H1 (cell line): ENCODE results near the gene ING5. TPM values are rescaled to one million over a fixed set of nuclear protein-coding genes. Genes with fewer than 3 reads are reported as not detected.
A peak's percentile ranks its signal among the peaks of the same experiment; 100 is the strongest.

Source experiments
- CTCF ChIA-PET: fragments of 300-600 bp; sonication (Branson Sonifier 250); formaldehyde crosslinking; loops from one replicate; lab custom pipeline; 2021; ENCODE audit not compliant: partially characterized antibody; lab: Charles Lee
- POLR2A ChIA-PET: fragments of 300-600 bp; sonication (Branson Sonifier 250); formaldehyde crosslinking; loops from one replicate; lab custom pipeline; 2021; ENCODE audit warnings: inconsistent platforms; ENCODE audit not compliant: partially characterized antibody; lab: Charles Lee
- DNase-seq, 2 experiments: peaks; one replicate each; pipeline versions ENCODE4 v3.0.0 to v3.0.0-alpha.2; 2010 to 2022; ENCODE audit warnings: low spot score in 2 of 2, low read depth in 1 of 2, mixed read lengths in 1 of 2
- FAIRE-seq: peaks from 2 replicates; lab custom pipeline; 2011; peaks lifted over from hg19 to GRCh38; lab: Jason Lieb, UNC
- H2AFZ ChIP-seq: 2 replicates; pipeline ENCODE4 v1.8.1; 2012; ENCODE audit warnings: low read length, inconsistent platforms
- H2AK5ac ChIP-seq: 2 replicates; pipeline ENCODE4 v1.6.1; 2013; ENCODE audit warnings: low read depth, low read length
- H2BK120ac ChIP-seq: replicated peaks from 2 replicates; pipeline ENCODE3; 2013; ENCODE audit warnings: low read depth, low read length, inconsistent platforms
- H2BK12ac ChIP-seq: 2 replicates; pipeline ENCODE4 v1.6.1; 2013; ENCODE audit warnings: low read depth, low read length
- H2BK15ac ChIP-seq: 2 replicates; pipeline ENCODE4 v1.6.1; 2013; ENCODE audit warnings: low read length
- H2BK20ac ChIP-seq: 2 replicates; pipeline ENCODE4 v1.6.1; 2013; ENCODE audit warnings: low read length
- H2BK5ac ChIP-seq: 2 replicates; pipeline ENCODE4 v1.6.1; 2013; ENCODE audit warnings: low read depth, low read length
- H3K14ac ChIP-seq: 2 replicates; pipeline ENCODE4 v1.6.1; 2013; ENCODE audit warnings: inconsistent platforms; ENCODE audit not compliant: insufficient read length
- H3K18ac ChIP-seq: 2 replicates; pipeline ENCODE4 v1.6.1; 2013; ENCODE audit warnings: low read length; ENCODE audit errors: extremely low read depth
- H3K23ac ChIP-seq: 2 replicates; pipeline ENCODE4 v1.6.1; 2013; ENCODE audit warnings: inconsistent platforms; ENCODE audit not compliant: insufficient read length
- H3K23me2 ChIP-seq: 2 replicates; pipeline ENCODE4 v1.6.1; 2013; ENCODE audit warnings: low read depth, low read length
- H3K27ac ChIP-seq: 2 replicates; pipeline ENCODE4 v1.6.1; 2011; ENCODE audit warnings: low read depth, low read length, inconsistent platforms
- H3K27me3 ChIP-seq, 4 experiments: replicated peaks in 1 of 4; 1 replicate in 1 of 4; 2 replicates in 3 of 4; pipeline versions ENCODE4 v1.6.1 to v1.8.1; 2011 to 2013; ENCODE audit warnings: low read length in 3 of 4, mild to moderate bottlenecking in 3 of 4, inconsistent platforms in 2 of 4, mixed read lengths in 2 of 4, moderate library complexity in 1 of 4; ENCODE audit not compliant: control insufficient read depth in 3 of 4, insufficient read depth in 3 of 4; ENCODE audit errors: extremely low read depth in 1 of 4
- H3K36me3 ChIP-seq, 4 experiments: 2 replicates each; pipeline versions ENCODE4 v1.6.1 to v1.8.1; 2011 to 2013; ENCODE audit warnings: mild to moderate bottlenecking in 4 of 4, low read length in 3 of 4, moderate library complexity in 2 of 4, control low read depth in 1 of 4, inconsistent platforms in 1 of 4; ENCODE audit not compliant: insufficient read depth in 4 of 4, control insufficient read depth in 2 of 4
- H3K4ac ChIP-seq: replicated peaks from 2 replicates; pipeline ENCODE3; 2013; ENCODE audit warnings: low read length, low read depth, mixed read lengths, inconsistent platforms; ENCODE audit not compliant: insufficient read length
- H3K4me1 ChIP-seq, 4 experiments: replicated peaks in 1 of 4; 1 replicate in 1 of 4; 2 replicates in 3 of 4; pipeline versions ENCODE4 v1.6.1 to v1.8.1; 2011 to 2013; ENCODE audit warnings: low read length in 3 of 4, inconsistent platforms in 2 of 4, mixed read lengths in 1 of 4; ENCODE audit not compliant: insufficient read depth in 4 of 4, control insufficient read depth in 3 of 4
- H3K4me2 ChIP-seq, 2 experiments: 2 replicates each; pipeline versions ENCODE4 v1.6.1 to v1.8.1; 2011 to 2013; ENCODE audit warnings: low read depth in 2 of 2, low read length in 2 of 2, control low read depth in 1 of 2, inconsistent platforms in 1 of 2, mild to moderate bottlenecking in 1 of 2; ENCODE audit not compliant: insufficient read depth in 1 of 2
- H3K4me3 ChIP-seq, 4 experiments: fragments of 200-600, 300-600 bp in 1 of 4; sonication (generic), shearing (Covaris generic), sonication (Bioruptor Twin) in 1 of 4; 2 replicates each; pipeline versions ENCODE4 v1.5.1 to v1.8.1; 2011 to 2016; ENCODE audit warnings: low read length in 4 of 4, low read depth in 3 of 4, control low read depth in 2 of 4, inconsistent platforms in 2 of 4, mild to moderate bottlenecking in 2 of 4, mixed read lengths in 1 of 4, moderate library complexity in 1 of 4; ENCODE audit not compliant: insufficient read depth in 2 of 4; ENCODE audit errors: extremely low read depth in 1 of 4
- H3K56ac ChIP-seq: replicated peaks from 2 replicates; pipeline ENCODE3; 2013; ENCODE audit warnings: low read depth, mild to moderate bottlenecking, mixed read lengths, low read length, inconsistent platforms; ENCODE audit not compliant: insufficient read length
- H3K79me1 ChIP-seq: 2 replicates; pipeline ENCODE4 v1.6.1; 2013; ENCODE audit warnings: low read depth, low read length, control low read depth
- H3K79me2 ChIP-seq, 2 experiments: 2 replicates each; pipeline versions ENCODE4 v1.6.1 to v1.8.1; 2012 to 2013; ENCODE audit warnings: low read length in 2 of 2, mild to moderate bottlenecking in 2 of 2, inconsistent platforms in 1 of 2; ENCODE audit not compliant: insufficient read depth in 2 of 2, control insufficient read depth in 1 of 2
- H3K9ac ChIP-seq, 4 experiments: replicated peaks in 1 of 4; 1 replicate in 1 of 4; 2 replicates in 3 of 4; pipeline versions ENCODE4 v1.6.1 to v1.8.1; 2011 to 2013; ENCODE audit warnings: low read depth in 3 of 4, low read length in 3 of 4, control low read depth in 2 of 4, mild to moderate bottlenecking in 2 of 4, moderate library complexity in 2 of 4, inconsistent platforms in 1 of 4; ENCODE audit errors: extremely low read depth in 1 of 4
- H3K9me3 ChIP-seq, 2 experiments: 2 replicates each; pipeline versions ENCODE4 v1.6.1 to v1.8.1; 2012 to 2013; ENCODE audit warnings: mild to moderate bottlenecking in 2 of 2, moderate library complexity in 2 of 2, control low read depth in 1 of 2, inconsistent platforms in 1 of 2, low read depth in 1 of 2, low read length in 1 of 2, mixed read lengths in 1 of 2; ENCODE audit not compliant: insufficient read depth in 2 of 2
- H4K20me1 ChIP-seq, 2 experiments: replicated peaks in 1 of 2; 2 replicates each; pipeline versions ENCODE3 to v1.8.1; 2011 to 2013; ENCODE audit warnings: inconsistent platforms in 2 of 2, low read length in 2 of 2, mild to moderate bottlenecking in 1 of 2; ENCODE audit not compliant: insufficient read depth in 2 of 2, control insufficient read depth in 1 of 2
- H4K5ac ChIP-seq: 2 replicates; pipeline ENCODE4 v1.6.1; 2013; ENCODE audit warnings: low read length, low read depth, mixed read lengths, inconsistent platforms; ENCODE audit not compliant: insufficient read length
- H4K8ac ChIP-seq: 2 replicates; pipeline ENCODE4 v1.8.0; 2013; ENCODE audit warnings: mild to moderate bottlenecking, moderate library complexity, low read length, inconsistent platforms; ENCODE audit not compliant: insufficient read depth; ENCODE audit errors: extremely low read depth
- H4K91ac ChIP-seq: replicated peaks from 2 replicates; pipeline ENCODE3; 2013; ENCODE audit warnings: low read length, mixed read lengths, inconsistent platforms; ENCODE audit not compliant: insufficient read length
- HDAC2 ChIP-seq, 2 experiments: fragments of 300-600 bp in 1 of 2; sonication (generic) in 1 of 2; IDR thresholded peaks; 2 replicates each; pipeline ENCODE4 v1.6.1; 2011 to 2012; ENCODE audit warnings: low read depth in 2 of 2, low read length in 2 of 2, mild to moderate bottlenecking in 2 of 2, moderate library complexity in 2 of 2, borderline replicate concordance in 1 of 2, inconsistent platforms in 1 of 2
- KDM1A ChIP-seq: fragments of 200-600, 300-600 bp; sonication (generic); IDR thresholded peaks from 2 replicates; pipeline ENCODE4 v1.7.1; 2016; ENCODE audit warnings: mild to moderate bottlenecking, low read length, borderline replicate concordance
- NANOG ChIP-seq: IDR thresholded peaks from 2 replicates; pipeline ENCODE4 v1.6.1; 2011; ENCODE audit warnings: low read length, low read depth, mild to moderate bottlenecking, inconsistent platforms; ENCODE audit not compliant: insufficient read depth, poor library complexity, severe bottlenecking
- POLR2AphosphoS5 ChIP-seq: IDR thresholded peaks from 2 replicates; pipeline ENCODE4 v1.6.1; 2011; ENCODE audit warnings: low read depth, low read length
- TAF1 ChIP-seq: IDR thresholded peaks from 2 replicates; pipeline ENCODE4 v1.6.1; 2011; ENCODE audit warnings: mild to moderate bottlenecking, low read depth, low read length
- ZNF274 ChIP-seq: IDR thresholded peaks from 2 replicates; pipeline ENCODE4 v1.7.0; 2012; ENCODE audit warnings: low read length, borderline replicate concordance; ENCODE audit errors: extremely low read depth
- WGBS, 2 experiments: shearing (Covaris generic) in 1 of 2; methylation state at CpG; one replicate each; pipeline versions ENCODE4 v1.1.6 to v1.1.7; 2013 to 2015; ENCODE audit warnings: low lambda C conversion rate in 2 of 2, mixed read lengths in 2 of 2, inconsistent platforms in 1 of 2, low coverage in 1 of 2, missing lambda C conversion rate in 1 of 2; ENCODE audit not compliant: insufficient replicate concordance in 2 of 2, insufficient coverage in 1 of 2, insufficient read length in 1 of 2; ENCODE audit errors: extremely low coverage in 1 of 2, missing lambda C conversion rate in 1 of 2; 5-methylcytosine and 5-hydroxymethylcytosine counted together
- polyA plus RNA-seq, 7 experiments: library from polyadenylated mRNA; depleted of rRNA in 3 of 7; stranded (reverse) in 5 of 7; unstranded in 2 of 7; fragments of >200 nt in 5 of 7; fragments of 200-250 nt in 2 of 7; gene quantifications; 1 replicate in 5 of 7; 2 replicates in 1 of 7; 4 replicates in 1 of 7; pipeline versions ENCODE4 v1.2.1 to v1.2.3, GENCODE V29; 2011 to 2013; ENCODE audit warnings: missing spikeins in 2 of 7, mixed read lengths in 2 of 7
- total RNA-seq: library from RNA; stranded (reverse); fragmentation: NEBNext Ultra II Directional; extraction: Animal tissue kit (Norgen Biotek cat#: 25700); gene quantifications from 2 replicates; pipeline ENCODE4 v1.2.1, GENCODE V29; 2021

The ING5 gene
- total and polyA plus RNA-seq, 2 of the 8 experiments (the other 6 are each of a cell fraction or from before 2014, with no cell fraction given), result 41.5 to 47.4 TPM

DNA sequence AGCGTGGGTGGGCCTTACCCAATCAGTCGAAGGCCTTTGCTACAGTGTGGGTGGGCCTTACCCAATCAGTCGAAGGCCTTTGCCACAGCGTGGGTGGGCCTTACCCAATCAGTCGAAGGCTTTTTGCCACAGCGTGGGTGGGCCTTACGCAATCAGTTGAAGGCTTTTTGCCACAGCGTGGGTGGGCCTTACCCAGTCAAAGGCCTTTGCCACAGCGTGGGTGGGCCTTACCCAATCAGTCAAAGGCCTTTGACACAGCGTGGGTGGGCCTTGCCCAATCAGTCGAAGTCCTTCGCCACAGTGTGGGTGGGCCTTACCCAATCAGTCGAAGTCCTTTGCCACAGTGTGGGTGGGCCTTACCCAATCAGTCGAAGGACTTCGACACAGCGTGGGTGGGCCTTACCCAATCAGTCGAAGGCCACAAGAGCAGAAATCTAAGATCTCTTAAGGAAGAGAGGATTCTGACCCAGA, 58.5 kb downstream of the ING5 start:
- no peak overlapping the region for H2AK5ac ChIP-seq
- H3K14ac ChIP-seq, result no peak overlapping the region
- H2BK20ac ChIP-seq, result no peak overlapping the region
- H3K23ac ChIP-seq, result no peak overlapping the region
- H3K4ac ChIP-seq, result no peak overlapping the region
- no peak overlapping the region for H2BK15ac ChIP-seq
- H4K91ac ChIP-seq, result no peak overlapping the region
- ChIA-PET POLR2A (no interaction called here), CTCF (no interaction called here)
- no peak for DNase-seq
- H3K4me2 ChIP-seq, result no peak overlapping the region
- no peaks in the 10 kb centered on the region for H3K27me3 ChIP-seq
- H3K4me3 ChIP-seq, result no peak overlapping the region
- no peaks in the 10 kb centered on the region; the same call in 1 of the 2 replicates for H3K79me1 ChIP-seq
- H3K79me2 ChIP-seq, result no peaks in the 10 kb centered on the region
- no peak overlapping the region for H2AFZ ChIP-seq
- no peak overlapping the region for H3K27ac ChIP-seq
- H2BK12ac ChIP-seq, result no peak overlapping the region
- H3K9me3 ChIP-seq, result peaks cover 6 to 8% of the 10 kb centered on the region in 2 experiments; a peak in 3 of 4 replicates
- H2BK120ac ChIP-seq, result no peak overlapping the region
- 93% methylated on average over 17 of the region's 17 CpGs; no CpG with 5 or more reads in 1 of the 2 experiments for WGBS, 2 experiments
- peaks cover 0 to 2% of the 10 kb centered on the region in 2 experiments for H4K20me1 ChIP-seq
- H3K4me1 ChIP-seq, result peaks cover 0 to 9% (median 2%) of the 10 kb centered on the region in 4 experiments; a peak in 3 of 7 replicates
- no peak overlapping the region for H3K18ac ChIP-seq
- no peak overlapping the region for H3K56ac ChIP-seq
- no peak overlapping the region for H4K5ac ChIP-seq
- no peaks in the 10 kb centered on the region; a peak in 1 of 8 replicates for H3K36me3 ChIP-seq
- H3K23me2 ChIP-seq, result no peaks in the 10 kb centered on the region
- H3K9ac ChIP-seq, result no peak overlapping the region
- H4K8ac ChIP-seq, result no peak overlapping the region
- no peak overlapping the region for H2BK5ac ChIP-seq
- no peak for FAIRE-seq
- no peak for TF ChIP-seq POLR2AphosphoS5
- no peak for TF ChIP-seq NANOG
- no peak for TF ChIP-seq ZNF274
- peak; percentile 98 for TF ChIP-seq KDM1A
- TF ChIP-seq HDAC2 (IDR thresholded peaks at IDR 0.05; ENCODE audit: borderline replicate concordance in 1 of 2, low read depth in 2 of 2, low read length in 2 of 2), result peak in 1 of 2 experiments; percentile 98; a peak in 2 of 4 replicates
- TF ChIP-seq TAF1, result no peak
